Loucy (cell line): ENCODE results near the gene NCOA7.

ENCODE experiments used
- H2AFZ ChIP-seq: fragments of 200-600 bp; sonication (generic); 2 replicates; pipeline ENCODE4 v1.6.0; 2016; ENCODE audit warnings: antibody characterized with exemption, mild to moderate bottlenecking, low read length, moderate library complexity
- H3F3A ChIP-seq: fragments of 200-600 bp; 2 replicates; pipeline ENCODE4 v1.6.0; 2016; ENCODE audit warnings: antibody characterized with exemption, low read depth, mild to moderate bottlenecking
- H3K27me3 ChIP-seq: fragments of 200-600 bp; sonication (generic); 2 replicates; pipeline ENCODE4 v1.6.1; 2014; ENCODE audit warnings: low read length, mild to moderate bottlenecking; ENCODE audit not compliant: insufficient read depth, poor library complexity, severe bottlenecking
- H3K36me3 ChIP-seq: fragments of 200-600 bp; sonication (generic); 2 replicates; pipeline ENCODE4 v1.6.1; 2016; ENCODE audit warnings: low read length; ENCODE audit not compliant: insufficient read depth
- H3K4me1 ChIP-seq: fragments of 200-600 bp; sonication (generic); 2 replicates; pipeline ENCODE4 v1.5.1; 2014; ENCODE audit warnings: low read length, mild to moderate bottlenecking; ENCODE audit not compliant: insufficient read depth, poor library complexity, severe bottlenecking
- H3K4me2 ChIP-seq: fragments of 200-600 bp; sonication (generic); 2 replicates; pipeline ENCODE4 v1.6.0; 2014; ENCODE audit warnings: antibody characterized with exemption, low read length, low read depth, mild to moderate bottlenecking; ENCODE audit not compliant: poor library complexity, severe bottlenecking
- H3K4me3 ChIP-seq: fragments of 200-600 bp; sonication (generic); 2 replicates; pipeline ENCODE4 v1.5.1; 2014; ENCODE audit warnings: low read length, mild to moderate bottlenecking, mixed read lengths; ENCODE audit not compliant: poor library complexity, severe bottlenecking
- H3K79me2 ChIP-seq: fragments of 200-600 bp; sonication (generic); 2 replicates; pipeline ENCODE4 v1.6.1; 2014; ENCODE audit warnings: low read length; ENCODE audit not compliant: insufficient read depth
- H3K9ac ChIP-seq: fragments of 200-600 bp; sonication (generic); 2 replicates; pipeline ENCODE4 v1.6.0; 2014; ENCODE audit warnings: mild to moderate bottlenecking, low read depth, low read length, moderate library complexity; ENCODE audit not compliant: poor library complexity, severe bottlenecking
- H3K9me2 ChIP-seq: fragments of 200-600 bp; sonication (generic); replicated peaks from 2 replicates; pipeline ENCODE4 v1.6.1; 2016; ENCODE audit warnings: low read depth, low read length, mixed read lengths
- H3K9me3 ChIP-seq: fragments of 200-600 bp; sonication (generic); 2 replicates; pipeline ENCODE4 v1.6.1; 2014; ENCODE audit warnings: mild to moderate bottlenecking, antibody characterized with exemption, low read length, low read depth; ENCODE audit not compliant: insufficient read depth
- H4K20me1 ChIP-seq: fragments of 200-600 bp; sonication (generic); 2 replicates; pipeline ENCODE4 v1.6.0; 2014; ENCODE audit warnings: antibody characterized with exemption, low read length, mild to moderate bottlenecking; ENCODE audit not compliant: insufficient read depth, poor library complexity, severe bottlenecking
- EZH2phosphoT487 ChIP-seq: fragments of 200-600 bp; IDR thresholded peaks from 2 replicates; pipeline ENCODE4 v1.6.1; 2018; ENCODE audit warnings: antibody characterized with exemption, mild to moderate bottlenecking, moderate library complexity, borderline replicate concordance
- TF ChIP-seq, protein P1 (sequence below): fragments of 200-600 bp; sonication (generic); conservative IDR thresholded peaks from 2 replicates; pipeline ENCODE4 v1.5.1; 2014; ENCODE audit warnings: mild to moderate bottlenecking, antibody characterized with exemption, low read length

The NCOA7 gene

GRCh38 chr6:125852587-125852986, 61.8 kb downstream of the NCOA7 start:
- Histone ChIP-seq H3K79me2 (peaks cover 22% of the 10 kb centered on the region), H3F3A (0 out of 2 replicates have a peak, but pooled peaks cover 5% of the 10 kb centered on the region), H2AFZ (no peak overlapping the region), H4K20me1 (no peaks in the 10 kb centered on the region), H3K9me3 (no peaks in the 10 kb centered on the region), H3K4me1 (no peaks in the 10 kb centered on the region), H3K9me2 (no peaks in the 10 kb centered on the region), H3K36me3 (peaks cover 10% of the 10 kb centered on the region; the same call in 1 of the 2 replicates), H3K4me3 (no peak overlapping the region), H3K4me2 (no peak overlapping the region), H3K9ac (no peak overlapping the region), H3K27me3 (no peaks in the 10 kb centered on the region)
- TF ChIP-seq, protein P1, sequence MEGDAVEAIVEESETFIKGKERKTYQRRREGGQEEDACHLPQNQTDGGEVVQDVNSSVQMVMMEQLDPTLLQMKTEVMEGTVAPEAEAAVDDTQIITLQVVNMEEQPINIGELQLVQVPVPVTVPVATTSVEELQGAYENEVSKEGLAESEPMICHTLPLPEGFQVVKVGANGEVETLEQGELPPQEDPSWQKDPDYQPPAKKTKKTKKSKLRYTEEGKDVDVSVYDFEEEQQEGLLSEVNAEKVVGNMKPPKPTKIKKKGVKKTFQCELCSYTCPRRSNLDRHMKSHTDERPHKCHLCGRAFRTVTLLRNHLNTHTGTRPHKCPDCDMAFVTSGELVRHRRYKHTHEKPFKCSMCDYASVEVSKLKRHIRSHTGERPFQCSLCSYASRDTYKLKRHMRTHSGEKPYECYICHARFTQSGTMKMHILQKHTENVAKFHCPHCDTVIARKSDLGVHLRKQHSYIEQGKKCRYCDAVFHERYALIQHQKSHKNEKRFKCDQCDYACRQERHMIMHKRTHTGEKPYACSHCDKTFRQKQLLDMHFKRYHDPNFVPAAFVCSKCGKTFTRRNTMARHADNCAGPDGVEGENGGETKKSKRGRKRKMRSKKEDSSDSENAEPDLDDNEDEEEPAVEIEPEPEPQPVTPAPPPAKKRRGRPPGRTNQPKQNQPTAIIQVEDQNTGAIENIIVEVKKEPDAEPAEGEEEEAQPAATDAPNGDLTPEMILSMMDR, result no peak
- no peak for TF ChIP-seq EZH2phosphoT487

DNA sequence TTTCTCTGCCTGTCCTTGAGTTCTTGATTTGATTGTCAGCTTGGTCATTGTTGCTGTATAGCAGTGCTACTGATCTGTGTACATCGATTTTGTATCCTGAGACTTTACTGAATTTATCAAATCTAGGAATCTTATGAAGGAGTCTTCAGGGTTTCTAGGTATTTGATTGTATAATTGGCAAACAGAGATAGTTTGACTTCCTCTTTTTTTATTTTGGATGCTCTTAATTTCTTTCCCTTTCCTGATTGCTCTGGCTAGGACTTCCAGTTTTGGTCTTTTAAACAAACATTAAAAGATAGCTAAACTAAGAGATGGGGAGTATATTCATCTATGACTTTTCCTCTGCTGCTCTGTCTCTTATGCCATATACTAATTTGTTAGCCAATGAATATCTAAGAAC, 62.4 kb downstream of the NCOA7 start:
- Histone ChIP-seq H3K79me2 (peaks cover 22% of the 10 kb centered on the region), H3K4me1 (no peaks in the 10 kb centered on the region), H3K27me3 (no peaks in the 10 kb centered on the region), H4K20me1 (no peaks in the 10 kb centered on the region), H3K36me3 (peaks cover 15% of the 10 kb centered on the region; the same call in 1 of the 2 replicates), H3K4me2 (no peak overlapping the region), H3K9me2 (no peaks in the 10 kb centered on the region), H2AFZ (no peak overlapping the region), H3K9me3 (no peaks in the 10 kb centered on the region), H3K4me3 (no peak overlapping the region), H3K9ac (no peak overlapping the region), H3F3A (0 out of 2 replicates have a peak, but pooled peaks cover 5% of the 10 kb centered on the region)
- no peak for TF ChIP-seq EZH2phosphoT487
- TF ChIP-seq, protein P1, result no peak

GRCh38 chr6:125853756-125854155, 63.0 kb downstream of the NCOA7 start:
- peaks cover 22% of the 10 kb centered on the region for H3K79me2 ChIP-seq
- TF ChIP-seq, protein P1, result no peak
- no peak for TF ChIP-seq EZH2phosphoT487

More at GRCh38 chr6:125853756-125854155, 63.0 kb downstream of the NCOA7 start:
- Histone ChIP-seq H3K27me3 (no peaks in the 10 kb centered on the region), H3K9ac (no peak overlapping the region), H3K9me2 (no peaks in the 10 kb centered on the region), H2AFZ (no peak overlapping the region), H3K4me1 (no peaks in the 10 kb centered on the region), H4K20me1 (no peaks in the 10 kb centered on the region), H3K36me3 (peaks cover 17% of the 10 kb centered on the region; the same call in 1 of the 2 replicates), H3K4me2 (no peak overlapping the region), H3F3A (0 out of 2 replicates have a peak, but pooled peaks cover 5% of the 10 kb centered on the region), H3K4me3 (no peak overlapping the region), H3K9me3 (no peaks in the 10 kb centered on the region)
